K562 (cell line): ENCODE data around the gene PPP6R3. TPM values are rescaled to one million over a fixed set of nuclear protein-coding genes. Genes with fewer than 3 reads are reported as not detected.

Source experiments
- ATAC-seq: fragments of 200-7000 bp; cut with Tn5 transposase; 3 replicates; pipeline ENCODE4 v1.9.1; 2020; ENCODE audit warnings: moderate library complexity
- BruUV-seq: library from RNA; stranded (reverse); fragments of 400-500 nt; replicated peaks from 2 replicates; lab custom pipeline; 2021; lab: Mats Ljungman, UMichigan
- CTCF ChIA-PET: fragments of 300-600 bp; formaldehyde crosslinking; extraction: SDS; loops from one replicate; lab custom pipeline; 2021; ENCODE audit warnings: low intra/inter-chr PET ratio; lab: Yijun Ruan, JAX
- POLR2A ChIA-PET: fragments of 300-600, 350-650 bp; sonication (Branson Sonifier 250); formaldehyde crosslinking; extraction: SDS; loops from one replicate; lab custom pipeline; 2021; ENCODE audit warnings: antibody characterized with exemption, inconsistent platforms; lab: Yijun Ruan, JAX
- DNase-seq, 4 experiments: peaks; one replicate each; pipeline versions ENCODE4 v3.0.0 to v3.0.0-alpha.2; 2011 to 2018; ENCODE audit warnings: low spot score in 3 of 4, mixed read lengths in 3 of 4; ENCODE audit errors: extremely low read depth in 1 of 4
- FAIRE-seq: peaks from 2 replicates; lab custom pipeline; 2011; peaks lifted over from hg19 to GRCh38; lab: Jason Lieb, UNC
- H2AFZ ChIP-seq: 2 replicates; pipeline ENCODE4 v1.6.0; 2011; ENCODE audit warnings: low read depth, low read length, control low read depth, inconsistent platforms
- H3K27ac ChIP-seq: fragments of 200-600 bp; 3 replicates; pipeline ENCODE4 v1.8.0; 2011; ENCODE audit warnings: low read depth, mild to moderate bottlenecking, control low read depth, inconsistent platforms, low read length, moderate library complexity, mixed read lengths; ENCODE audit errors: extremely low read depth
- H3K27me3 ChIP-seq, 2 experiments: fragments of 300-600 bp in 1 of 2; 2 replicates in 1 of 2; 3 replicates in 1 of 2; pipeline versions ENCODE4 v1.6.0 to v1.8.0; 2011; ENCODE audit warnings: inconsistent platforms in 2 of 2, low read length in 2 of 2, mild to moderate bottlenecking in 1 of 2, mixed read lengths in 1 of 2, moderate library complexity in 1 of 2; ENCODE audit not compliant: control insufficient read depth in 2 of 2, insufficient read depth in 2 of 2
- H3K36me3 ChIP-seq: fragments of 300-600 bp; 3 replicates; pipeline ENCODE4 v1.8.0; 2011; ENCODE audit warnings: mild to moderate bottlenecking, low read length, inconsistent platforms; ENCODE audit not compliant: control insufficient read depth, insufficient read depth
- H3K4me1 ChIP-seq, 2 experiments: fragments of 200-600 bp in 1 of 2; replicated peaks in 1 of 2; 2 replicates in 1 of 2; 3 replicates in 1 of 2; pipeline versions ENCODE4 v1.5.1 to v1.8.0; 2011; ENCODE audit warnings: inconsistent platforms in 2 of 2, low read length in 2 of 2, mild to moderate bottlenecking in 1 of 2, mixed read lengths in 1 of 2, moderate library complexity in 1 of 2; ENCODE audit not compliant: control insufficient read depth in 2 of 2, insufficient read depth in 2 of 2
- H3K4me2 ChIP-seq: 2 replicates; pipeline ENCODE4 v1.6.1; 2011; ENCODE audit warnings: low read length, control low read depth, inconsistent platforms, mixed read lengths; ENCODE audit not compliant: insufficient read depth
- H3K4me3 ChIP-seq: fragments of 200-600 bp; sonication (generic), shearing (Covaris generic); 2 replicates; pipeline ENCODE4 v1.5.1; 2016; ENCODE audit warnings: control low read depth, inconsistent platforms
- H3K79me2 ChIP-seq: fragments of 200-600 bp; 3 replicates; pipeline ENCODE4 v1.8.0; 2011; ENCODE audit warnings: low read length, inconsistent platforms; ENCODE audit not compliant: control insufficient read depth, insufficient read depth
- H3K9ac ChIP-seq, 2 experiments: 2 replicates each; pipeline versions ENCODE4 v1.6.0 to v1.6.1; 2011; ENCODE audit warnings: low read depth in 2 of 2, low read length in 2 of 2, control low read depth in 1 of 2, inconsistent platforms in 1 of 2, mild to moderate bottlenecking in 1 of 2, mixed read lengths in 1 of 2; ENCODE audit not compliant: insufficient read depth in 1 of 2
- H3K9me1 ChIP-seq: one replicate; pipeline ENCODE4 v1.6.0; 2011; ENCODE audit warnings: inconsistent platforms, mild to moderate bottlenecking, low read length, moderate library complexity; ENCODE audit not compliant: control insufficient read depth, insufficient read depth
- H3K9me3 ChIP-seq: replicated peaks from 2 replicates; pipeline ENCODE4 v1.5.1; 2011; ENCODE audit warnings: low read depth, low read length, inconsistent platforms; ENCODE audit not compliant: control insufficient read depth, insufficient read depth
- H4K20me1 ChIP-seq: replicated peaks from 2 replicates; pipeline ENCODE4 v1.6.1; 2011; ENCODE audit warnings: low read length, inconsistent platforms, mixed read lengths; ENCODE audit not compliant: control insufficient read depth, insufficient read depth
- CC2D1A ChIP-seq: fragments of 450-650 bp; IDR thresholded peaks from 2 replicates; pipeline ENCODE4 v1.6.1; 2017; ENCODE audit warnings: mild to moderate bottlenecking
- FOXO4 ChIP-seq: fragments of 450-650 bp; formaldehyde crosslinking; IDR thresholded peaks from 2 replicates; pipeline ENCODE4 v1.4.0; 2020; ENCODE audit warnings: mild to moderate bottlenecking, moderate library complexity
- HEY1 ChIP-seq: fragments of 250-450 bp; sonication (Bioruptor Pico); IDR thresholded peaks from 2 replicates; pipeline ENCODE4 v1.5.0; 2020; ENCODE audit warnings: mild to moderate bottlenecking, moderate library complexity, borderline replicate concordance
- KDM2B ChIP-seq: fragments of 250-450 bp; sonication (Bioruptor Pico); IDR thresholded peaks from 2 replicates; pipeline ENCODE4 v1.8.0; 2021; ENCODE audit warnings: mild to moderate bottlenecking, moderate library complexity
- MCM2 ChIP-seq: fragments of 450-650 bp; IDR thresholded peaks from 2 replicates; pipeline ENCODE4 v1.6.1; 2017; ENCODE audit warnings: low read depth, mild to moderate bottlenecking
- PHB ChIP-seq: fragments of 250-450 bp; sonication (Bioruptor Pico); IDR thresholded peaks from 2 replicates; pipeline ENCODE4 v1.5.0; 2021
- RBM34 ChIP-seq: fragments of 200-400 bp; formaldehyde crosslinking; IDR thresholded peaks from 2 replicates; pipeline ENCODE4 v1.6.1; 2018; ENCODE audit warnings: low read length, borderline replicate concordance; ENCODE audit not compliant: insufficient read depth
- SRF ChIP-seq, 2 experiments: fragments of 250-450, 450-650 bp in 1 of 2; sonication (Bioruptor Pico) in 1 of 2; sonication (generic) in 1 of 2; formaldehyde crosslinking; IDR thresholded peaks; 2 replicates each; pipeline versions ENCODE4 v1.5.0 to v1.5.1; 2020 to 2022; ENCODE audit warnings: mild to moderate bottlenecking in 1 of 2, missing genetic modification reagents in 1 of 2
- TFE3 ChIP-seq: fragments of 450-650 bp; formaldehyde crosslinking; IDR thresholded peaks from 2 replicates; pipeline ENCODE4 v1.4.0; 2020; ENCODE audit warnings: mild to moderate bottlenecking, mixed read lengths
- ZNF347 ChIP-seq: fragments of 450-650 bp; formaldehyde crosslinking; IDR thresholded peaks from 2 replicates; pipeline ENCODE4 v1.4.0; 2020; ENCODE audit warnings: low read depth, mild to moderate bottlenecking, moderate library complexity
- ZNF444 ChIP-seq: fragments of 250-450 bp; sonication (Bioruptor Pico); IDR thresholded peaks from 2 replicates; pipeline ENCODE4 v1.4.0; 2020; ENCODE audit warnings: mild to moderate bottlenecking, moderate library complexity
- ZNF507 ChIP-seq: conservative IDR thresholded peaks from 2 replicates; pipeline ENCODE4 v1.6.1; 2017; ENCODE audit warnings: missing genetic modification characterization, missing compliant biosample characterization
- ZNF699 ChIP-seq: fragments of 250-450 bp; sonication (Bioruptor Pico); IDR thresholded peaks from 2 replicates; pipeline ENCODE4 v1.8.0; 2021; ENCODE audit warnings: mild to moderate bottlenecking, moderate library complexity; ENCODE audit not compliant: insufficient replicate concordance
- ZNF77 ChIP-seq: fragments of 250-450 bp; sonication (Bioruptor Pico); IDR thresholded peaks from 2 replicates; pipeline ENCODE4 v1.5.0; 2020
- WGBS: fragments of 100-300 bp; shearing (Covaris generic); methylation state at CpG from one replicate; pipeline ENCODE4 v1.1.6; 2016; ENCODE audit warnings: low coverage, mixed read lengths; ENCODE audit not compliant: insufficient coverage; ENCODE audit errors: missing lambda C conversion rate; 5-methylcytosine and 5-hydroxymethylcytosine counted together
- in situ Hi-C: fragments of 300-500 bp; cut with MboI; formaldehyde crosslinking; loops from 4 replicates; pipeline ENCODE4 v1.15.0; 2018; ENCODE audit warnings: inconsistent platforms, mixed read lengths
- intact Hi-C: fragments of 100-400 bp; cut with micrococcal nuclease; formaldehyde crosslinking; loops from 2 replicates; pipeline ENCODE4 v1.14.2; 2022
- polyA plus RNA-seq, 8 experiments: library from polyadenylated mRNA; depleted of rRNA in 4 of 8; stranded (reverse) in 5 of 8; unstranded in 3 of 8; fragments of >200 nt; fragmentation: Nextera tagmentation in 2 of 8; fragmentation: Illumina TruSeq in 1 of 8; extraction: Ambion mirVana in 2 of 8; extraction: Trizol in 1 of 8; gene quantifications; 2 replicates each; pipeline versions ENCODE4 v1.2.1 to v1.2.3, GENCODE V29; 2011 to 2014; ENCODE audit warnings: inconsistent platforms in 1 of 8, missing spikeins in 1 of 8
- total RNA-seq, 7 experiments: library from RNA; depleted of rRNA in 6 of 7; stranded (reverse); fragments of >200 nt in 6 of 7; fragmentation: Illumina TruSeq in 2 of 7; extraction: Trizol in 2 of 7; gene quantifications; 2 replicates each; pipeline versions ENCODE4 v1.2.1 to v1.2.3, GENCODE V29; 2011 to 2021; ENCODE audit warnings: low replicate concordance in 1 of 7
- TF ChIP-seq, protein P1 (sequence below): fragments of 450-650 bp; formaldehyde crosslinking; IDR thresholded peaks from 2 replicates; pipeline ENCODE4 v1.4.0; 2020; ENCODE audit warnings: mild to moderate bottlenecking
- TF ChIP-seq, protein P2 (sequence below): sonication (generic); IDR thresholded peaks from 2 replicates; pipeline ENCODE4 v1.6.1; 2016
- TF ChIP-seq, protein P3 (sequence below): sonication (generic); formaldehyde crosslinking; IDR thresholded peaks from 2 replicates; pipeline ENCODE4 v1.8.0; 2022; ENCODE audit warnings: missing genetic modification reagents, mild to moderate bottlenecking, borderline replicate concordance

PPP6R3 gene
- total and polyA plus RNA-seq, 9 of the 15 experiments (the other 6 are each of a cell fraction or from before 2014, with no cell fraction given) = 20.3 to 117 (median 80.6) TPM

GRCh38 chr11:68508425-68508824, 47.9 kb downstream of the PPP6R3 start (continued):
- TF ChIP-seq ZNF699 (CRISPR knock-in tag) (no peak), MCM2 (no peak), ZNF507 (tag) (no peak)

GRCh38 chr11:68509066-68509465, 48.5 kb downstream of the PPP6R3 start:
- DNase-seq (no peak), ATAC-seq (no peak), FAIRE-seq (no peak)
- 83% methylated on average over 4 of the region's 4 CpGs for WGBS
- Histone ChIP-seq H4K20me1 (peaks cover 29% of the 10 kb centered on the region), H3K9me1 (no peaks in the 10 kb centered on the region), H3K4me1 (peaks cover 0 to 24% of the 10 kb centered on the region in 2 experiments; a peak in 4 of 5 replicates), H3K4me3 (no peak overlapping the region), H3K36me3 (peaks cover 27% of the 10 kb centered on the region), H2AFZ (no peak overlapping the region), H3K9me3 (no peaks in the 10 kb centered on the region; the same call in 1 of the 2 replicates), H3K27me3 (no peaks in the 10 kb centered on the region), H3K9ac (no peak overlapping the region), H3K27ac (no peak overlapping the region), H3K79me2 (peaks cover 98% of the 10 kb centered on the region), H3K4me2 (no peak overlapping the region)
- BruUV-seq = no TSS peak
- intact Hi-C loops = no loop called here
- ChIA-PET CTCF (no interaction called here), POLR2A (interaction anchor here (0.6 to 1.0 kb wide), 2 partner anchors 10 to 12 kb away, joined by 3 to 4 read pairs; no protein-coding TSS in a partner anchor)
- in situ Hi-C loops = no loop called here
- TF ChIP-seq TFE3 (CRISPR knock-in tag) = no peak
- TF ChIP-seq, protein P1, sequence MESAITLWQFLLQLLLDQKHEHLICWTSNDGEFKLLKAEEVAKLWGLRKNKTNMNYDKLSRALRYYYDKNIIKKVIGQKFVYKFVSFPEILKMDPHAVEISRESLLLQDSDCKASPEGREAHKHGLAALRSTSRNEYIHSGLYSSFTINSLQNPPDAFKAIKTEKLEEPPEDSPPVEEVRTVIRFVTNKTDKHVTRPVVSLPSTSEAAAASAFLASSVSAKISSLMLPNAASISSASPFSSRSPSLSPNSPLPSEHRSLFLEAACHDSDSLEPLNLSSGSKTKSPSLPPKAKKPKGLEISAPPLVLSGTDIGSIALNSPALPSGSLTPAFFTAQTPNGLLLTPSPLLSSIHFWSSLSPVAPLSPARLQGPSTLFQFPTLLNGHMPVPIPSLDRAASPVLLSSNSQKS (CRISPR knock-in tag) = no peak
- no peak for TF ChIP-seq ZNF77 (CRISPR knock-in tag)
- TF ChIP-seq, protein P2, sequence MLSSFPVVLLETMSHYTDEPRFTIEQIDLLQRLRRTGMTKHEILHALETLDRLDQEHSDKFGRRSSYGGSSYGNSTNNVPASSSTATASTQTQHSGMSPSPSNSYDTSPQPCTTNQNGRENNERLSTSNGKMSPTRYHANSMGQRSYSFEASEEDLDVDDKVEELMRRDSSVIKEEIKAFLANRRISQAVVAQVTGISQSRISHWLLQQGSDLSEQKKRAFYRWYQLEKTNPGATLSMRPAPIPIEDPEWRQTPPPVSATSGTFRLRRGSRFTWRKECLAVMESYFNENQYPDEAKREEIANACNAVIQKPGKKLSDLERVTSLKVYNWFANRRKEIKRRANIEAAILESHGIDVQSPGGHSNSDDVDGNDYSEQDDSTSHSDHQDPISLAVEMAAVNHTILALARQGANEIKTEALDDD = no peak
- no peak for TF ChIP-seq SRF (CRISPR knock-in tag; IDR thresholded peaks at IDR 0.05)
- no peak for TF ChIP-seq HEY1
- no peak for TF ChIP-seq ZNF444
- TF ChIP-seq CC2D1A = no peak
- no peak for TF ChIP-seq RBM34
- no peak for TF ChIP-seq KDM2B
- TF ChIP-seq FOXO4 (CRISPR knock-in tag) = no peak
- TF ChIP-seq PHB = no peak
- no peak for TF ChIP-seq ZNF347 (CRISPR knock-in tag)
- TF ChIP-seq, protein P3, sequence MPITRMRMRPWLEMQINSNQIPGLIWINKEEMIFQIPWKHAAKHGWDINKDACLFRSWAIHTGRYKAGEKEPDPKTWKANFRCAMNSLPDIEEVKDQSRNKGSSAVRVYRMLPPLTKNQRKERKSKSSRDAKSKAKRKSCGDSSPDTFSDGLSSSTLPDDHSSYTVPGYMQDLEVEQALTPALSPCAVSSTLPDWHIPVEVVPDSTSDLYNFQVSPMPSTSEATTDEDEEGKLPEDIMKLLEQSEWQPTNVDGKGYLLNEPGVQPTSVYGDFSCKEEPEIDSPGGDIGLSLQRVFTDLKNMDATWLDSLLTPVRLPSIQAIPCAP (CRISPR knock-in tag) = no peak
